Prostate gland (tissue), 2 donors: ENCODE results near the gene APOBEC3F.

Experiments
- POLR2A ChIP-seq: fragments of 450-650 bp; IDR thresholded peaks from one replicate; pipeline ENCODE4 v1.6.1; 2016; ENCODE audit warnings: antibody characterized with exemption, mild to moderate bottlenecking
- POLR2AphosphoS5 ChIP-seq: sonication (generic); formaldehyde crosslinking; IDR thresholded peaks from one replicate; pipeline ENCODE4 v1.6.1; 2017; ENCODE audit warnings: antibody characterized with exemption
- TF ChIP-seq, protein P1 (sequence below), 4 experiments: fragments of 200-600 bp in 2 of 4; fragments of 450-650 bp in 2 of 4; sonication (generic) in 2 of 4; IDR thresholded peaks; 1 replicate in 3 of 4; 2 replicates in 1 of 4; pipeline ENCODE4 v1.5.1; 2016 to 2019; ENCODE audit warnings: antibody characterized with exemption in 4 of 4, mild to moderate bottlenecking in 2 of 4, moderate library complexity in 2 of 4

DNA sequence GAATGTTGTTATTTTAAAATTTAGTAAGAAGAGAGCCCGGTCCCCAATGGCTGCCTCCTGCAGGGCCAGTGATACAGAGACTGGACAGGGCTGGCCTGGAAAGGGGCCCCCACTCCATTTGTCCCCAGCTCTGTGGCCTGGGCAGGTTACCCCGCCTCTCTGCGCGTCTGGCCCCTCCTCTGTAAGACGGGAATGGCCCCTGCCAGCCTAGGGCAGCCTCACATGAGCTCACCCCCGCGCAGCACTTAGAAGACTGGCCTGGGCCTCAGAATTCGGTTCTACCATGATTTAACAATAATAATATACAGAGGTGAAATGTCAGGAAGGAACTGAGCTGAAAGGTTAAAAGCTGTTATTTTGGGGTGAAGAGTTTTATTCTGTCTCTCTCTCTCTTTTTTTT, 37.7 kb downstream of the APOBEC3F start:
- TF ChIP-seq, protein P1, sequence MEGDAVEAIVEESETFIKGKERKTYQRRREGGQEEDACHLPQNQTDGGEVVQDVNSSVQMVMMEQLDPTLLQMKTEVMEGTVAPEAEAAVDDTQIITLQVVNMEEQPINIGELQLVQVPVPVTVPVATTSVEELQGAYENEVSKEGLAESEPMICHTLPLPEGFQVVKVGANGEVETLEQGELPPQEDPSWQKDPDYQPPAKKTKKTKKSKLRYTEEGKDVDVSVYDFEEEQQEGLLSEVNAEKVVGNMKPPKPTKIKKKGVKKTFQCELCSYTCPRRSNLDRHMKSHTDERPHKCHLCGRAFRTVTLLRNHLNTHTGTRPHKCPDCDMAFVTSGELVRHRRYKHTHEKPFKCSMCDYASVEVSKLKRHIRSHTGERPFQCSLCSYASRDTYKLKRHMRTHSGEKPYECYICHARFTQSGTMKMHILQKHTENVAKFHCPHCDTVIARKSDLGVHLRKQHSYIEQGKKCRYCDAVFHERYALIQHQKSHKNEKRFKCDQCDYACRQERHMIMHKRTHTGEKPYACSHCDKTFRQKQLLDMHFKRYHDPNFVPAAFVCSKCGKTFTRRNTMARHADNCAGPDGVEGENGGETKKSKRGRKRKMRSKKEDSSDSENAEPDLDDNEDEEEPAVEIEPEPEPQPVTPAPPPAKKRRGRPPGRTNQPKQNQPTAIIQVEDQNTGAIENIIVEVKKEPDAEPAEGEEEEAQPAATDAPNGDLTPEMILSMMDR (IDR thresholded peaks at IDR 0.05): no peak
- no peak for TF ChIP-seq POLR2A
- TF ChIP-seq POLR2AphosphoS5: no peak
